IMR-90 (cell line): ENCODE data around the gene INPP5D. TPM values are rescaled to one million over a fixed set of nuclear protein-coding genes. Genes with fewer than 3 reads are reported as not detected.

Source experiments
- ATAC-seq: fragments of 200-7000 bp; cut with Tn5 transposase; 2 replicates; pipeline ENCODE4 v1.9.1; 2020; ENCODE audit warnings: low read depth, mild to moderate bottlenecking, moderate library complexity
- BruUV-seq: library from RNA; stranded (reverse); fragments of 400-500 nt; replicated peaks from 2 replicates; lab custom pipeline; 2021; lab: Mats Ljungman, UMichigan
- CTCF ChIA-PET: fragments of 300-600 bp; formaldehyde crosslinking; extraction: SDS; loops from one replicate; lab custom pipeline; 2021; ENCODE audit warnings: antibody characterized with exemption; lab: Yijun Ruan, JAX
- POLR2A ChIA-PET: fragments of 300-600 bp; sonication (Branson Sonifier 250); formaldehyde crosslinking; loops from one replicate; lab custom pipeline; 2022; ENCODE audit warnings: antibody characterized with exemption; ENCODE audit not compliant: unreplicated experiment; lab: Charles Lee
- DNase-seq: peaks from one replicate; pipeline ENCODE4 v3.0.0; 2013
- H2AFZ ChIP-seq: replicated peaks from 2 replicates; pipeline ENCODE3; 2013; ENCODE audit warnings: low read length, mild to moderate bottlenecking; ENCODE audit not compliant: poor library complexity
- H2AK5ac ChIP-seq: 2 replicates; pipeline ENCODE4 v1.6.1; 2013; ENCODE audit warnings: low read depth, low read length, inconsistent platforms
- H2AK9ac ChIP-seq: replicated peaks from 2 replicates; pipeline ENCODE3; 2013; ENCODE audit warnings: mild to moderate bottlenecking, low read depth, low read length, moderate library complexity; ENCODE audit not compliant: poor library complexity
- H2BK120ac ChIP-seq: 2 replicates; pipeline ENCODE4 v1.6.1; 2013; ENCODE audit warnings: low read depth, low read length, inconsistent platforms
- H2BK15ac ChIP-seq: 3 replicates; pipeline ENCODE4 v1.6.1; 2013; ENCODE audit warnings: low read depth, low read length, inconsistent platforms
- H2BK20ac ChIP-seq: 2 replicates; pipeline ENCODE4 v1.6.1; 2013; ENCODE audit warnings: low read depth, mild to moderate bottlenecking, inconsistent platforms, low read length, moderate library complexity
- H2BK5ac ChIP-seq: 2 replicates; pipeline ENCODE4 v1.6.1; 2013; ENCODE audit warnings: mild to moderate bottlenecking, low read depth, low read length, inconsistent platforms; ENCODE audit not compliant: poor library complexity, severe bottlenecking
- H3K14ac ChIP-seq: replicated peaks from 2 replicates; pipeline ENCODE4 v1.6.1; 2013; ENCODE audit warnings: low read depth, low read length, inconsistent platforms
- H3K18ac ChIP-seq: 2 replicates; pipeline ENCODE4 v1.6.1; 2013; ENCODE audit warnings: low read depth, low read length, control low read depth
- H3K23ac ChIP-seq: 2 replicates; pipeline ENCODE4 v1.6.1; 2013; ENCODE audit warnings: low read depth, low read length, inconsistent platforms
- H3K27ac ChIP-seq: 2 replicates; pipeline ENCODE4 v1.5.1; 2013; ENCODE audit warnings: mild to moderate bottlenecking, control low read depth, low read length; ENCODE audit not compliant: insufficient read depth
- H3K27me3 ChIP-seq: 2 replicates; pipeline ENCODE4 v1.6.1; 2013; ENCODE audit warnings: low read length; ENCODE audit not compliant: control insufficient read depth, insufficient read depth
- H3K36me3 ChIP-seq: 2 replicates; pipeline ENCODE4 v1.6.1; 2013; ENCODE audit warnings: low read length, mixed read lengths; ENCODE audit not compliant: control insufficient read depth, insufficient read depth
- H3K4ac ChIP-seq: 2 replicates; pipeline ENCODE4 v1.6.1; 2013; ENCODE audit warnings: low read depth, low read length, inconsistent platforms
- H3K4me1 ChIP-seq: 2 replicates; pipeline ENCODE4 v1.6.1; 2013; ENCODE audit warnings: low read length, mixed read lengths; ENCODE audit not compliant: control insufficient read depth, insufficient read depth
- H3K4me2 ChIP-seq: 2 replicates; pipeline ENCODE4 v1.6.1; 2013; ENCODE audit warnings: low read depth, mild to moderate bottlenecking, control low read depth, low read length, moderate library complexity
- H3K4me3 ChIP-seq: 2 replicates; pipeline ENCODE4 v1.5.1; 2013; ENCODE audit warnings: low read depth, mild to moderate bottlenecking, control low read depth, low read length, moderate library complexity; ENCODE audit not compliant: insufficient read depth
- H3K56ac ChIP-seq: 2 replicates; pipeline ENCODE4 v1.6.1; 2013; ENCODE audit warnings: low read length, inconsistent platforms; ENCODE audit not compliant: insufficient read depth; ENCODE audit errors: extremely low read depth
- H3K79me1 ChIP-seq, 2 experiments: 2 replicates each; pipeline ENCODE4 v1.6.1; 2013; ENCODE audit warnings: low read length in 2 of 2, inconsistent platforms in 1 of 2, low read depth in 1 of 2
- H3K9ac ChIP-seq: 2 replicates; pipeline ENCODE4 v1.6.1; 2013; ENCODE audit warnings: low read depth, low read length, control low read depth
- H3K9me1 ChIP-seq: 2 replicates; pipeline ENCODE4 v1.6.1; 2013; ENCODE audit warnings: low read length, inconsistent platforms; ENCODE audit not compliant: insufficient read depth
- H3K9me3 ChIP-seq: 2 replicates; pipeline ENCODE4 v1.6.1; 2013; ENCODE audit warnings: low read length; ENCODE audit not compliant: control insufficient read depth, insufficient read depth
- H4K20me1 ChIP-seq: 2 replicates; pipeline ENCODE4 v1.6.1; 2013; ENCODE audit warnings: low read length, inconsistent platforms; ENCODE audit not compliant: insufficient read depth
- H4K5ac ChIP-seq: 2 replicates; pipeline ENCODE4 v1.6.1; 2013; ENCODE audit warnings: mild to moderate bottlenecking, low read depth, low read length, control low read depth
- H4K8ac ChIP-seq, 2 experiments: 2 replicates each; pipeline ENCODE4 v1.6.1; 2013; ENCODE audit warnings: low read depth in 2 of 2, low read length in 2 of 2, control low read depth in 1 of 2, inconsistent platforms in 1 of 2
- H4K91ac ChIP-seq: 2 replicates; pipeline ENCODE4 v1.6.1; 2013; ENCODE audit warnings: low read depth, low read length, inconsistent platforms; ENCODE audit not compliant: insufficient read depth
- BHLHE40 ChIP-seq: fragments of 150-350 bp; IDR thresholded peaks from 2 replicates; pipeline ENCODE4 v1.6.1; 2016; ENCODE audit warnings: mild to moderate bottlenecking, low read depth, low read length
- CEBPB ChIP-seq: IDR thresholded peaks from 2 replicates; pipeline ENCODE4 v1.6.1; 2012; ENCODE audit warnings: low read depth, low read length, improper control_type of control experiment
- CHD1 ChIP-seq: IDR thresholded peaks from 2 replicates; pipeline ENCODE4 v1.6.1; 2012; ENCODE audit warnings: low read depth, low read length, improper control_type of control experiment
- FOS ChIP-seq: fragments of 150-350 bp; IDR thresholded peaks from 2 replicates; pipeline ENCODE4 v1.6.1; 2016; ENCODE audit warnings: low read depth, low read length
- MAZ ChIP-seq: IDR thresholded peaks from 2 replicates; pipeline ENCODE4 v1.6.1; 2012; ENCODE audit warnings: low read depth, mild to moderate bottlenecking, low read length, improper control_type of control experiment, moderate library complexity, borderline replicate concordance
- MXI1 ChIP-seq: IDR thresholded peaks from 2 replicates; pipeline ENCODE4 v1.6.1; 2012; ENCODE audit warnings: low read depth, mild to moderate bottlenecking, low read length, moderate library complexity, borderline replicate concordance
- NFE2L2 ChIP-seq: fragments of 150-350 bp; IDR thresholded peaks from 2 replicates; pipeline ENCODE4 v1.6.1; 2016; ENCODE audit warnings: low read depth, mild to moderate bottlenecking, low read length
- RCOR1 ChIP-seq: IDR thresholded peaks from 2 replicates; pipeline ENCODE4 v1.6.1; 2012; ENCODE audit warnings: mild to moderate bottlenecking, low read length, improper control_type of control experiment; ENCODE audit not compliant: insufficient replicate concordance
- RFX5 ChIP-seq: IDR thresholded peaks from 2 replicates; pipeline ENCODE4 v1.8.0; 2012; ENCODE audit warnings: low read depth, mild to moderate bottlenecking, low read length, moderate library complexity
- SMC3 ChIP-seq: fragments of 150-350 bp; IDR thresholded peaks from 2 replicates; pipeline ENCODE4 v1.6.1; 2016; ENCODE audit warnings: low read depth, mild to moderate bottlenecking, antibody characterized with exemption, low read length, moderate library complexity
- WGBS, 2 experiments: methylation state at CpG; one replicate each; pipeline versions ENCODE4 v1.1.5 to v1.1.7; 2013; ENCODE audit warnings: missing lambda C conversion rate in 2 of 2; ENCODE audit not compliant: insufficient read length in 1 of 2; ENCODE audit errors: extremely low coverage in 2 of 2; 5-methylcytosine and 5-hydroxymethylcytosine counted together
- dilution Hi-C: fragments of 300-500 bp; cut with HindIII; formaldehyde crosslinking; loops from one replicate; pipeline ENCODE4 v1.14.3; 2018; ENCODE audit warnings: low sequenced_read_pairs; ENCODE audit not compliant: unreplicated experiment
- in situ Hi-C: fragments of 300-500 bp; cut with MboI; formaldehyde crosslinking; loops from 3 replicates; pipeline ENCODE4 v1.14.3; 2019; ENCODE audit warnings: low sequenced_read_pairs, inconsistent platforms, mixed read lengths
- intact Hi-C: fragments of 100-400 bp; cut with micrococcal nuclease; formaldehyde crosslinking; loops from 2 replicates; pipeline ENCODE4 v1.10.0; 2022
- polyA plus RNA-seq, 3 experiments: library from polyadenylated mRNA; depleted of rRNA; stranded (reverse); fragments of >200 nt; gene quantifications; 2 replicates each; pipeline ENCODE4 v1.2.3, GENCODE V29; 2012; ENCODE audit warnings: low replicate concordance in 1 of 3
- total RNA-seq: library from RNA; depleted of rRNA; stranded (reverse); fragments of >200 nt; gene quantifications from 2 replicates; pipeline ENCODE4 v1.2.3, GENCODE V29; 2012
- TF ChIP-seq, protein P1 (sequence below): fragments of 150-350 bp; IDR thresholded peaks from 2 replicates; pipeline ENCODE4 v1.6.1; 2016; ENCODE audit warnings: low read depth, mild to moderate bottlenecking, low read length, moderate library complexity, borderline replicate concordance
- TF ChIP-seq, protein P2 (sequence below): conservative IDR thresholded peaks from 2 replicates; pipeline ENCODE4 v1.5.1; 2012; ENCODE audit warnings: mild to moderate bottlenecking, low read depth, low read length, improper control_type of control experiment
- TF ChIP-seq, protein P3 (sequence below): fragments of 150-350 bp; IDR thresholded peaks from 2 replicates; pipeline ENCODE4 v1.6.1; 2017; ENCODE audit warnings: mild to moderate bottlenecking, antibody characterized with exemption, low read length, low read depth

Gene INPP5D
- total and polyA plus RNA-seq, 2 of the 4 experiments (the other 2 are of a cell fraction), result 0.18 to 0.29 TPM

DNA sequence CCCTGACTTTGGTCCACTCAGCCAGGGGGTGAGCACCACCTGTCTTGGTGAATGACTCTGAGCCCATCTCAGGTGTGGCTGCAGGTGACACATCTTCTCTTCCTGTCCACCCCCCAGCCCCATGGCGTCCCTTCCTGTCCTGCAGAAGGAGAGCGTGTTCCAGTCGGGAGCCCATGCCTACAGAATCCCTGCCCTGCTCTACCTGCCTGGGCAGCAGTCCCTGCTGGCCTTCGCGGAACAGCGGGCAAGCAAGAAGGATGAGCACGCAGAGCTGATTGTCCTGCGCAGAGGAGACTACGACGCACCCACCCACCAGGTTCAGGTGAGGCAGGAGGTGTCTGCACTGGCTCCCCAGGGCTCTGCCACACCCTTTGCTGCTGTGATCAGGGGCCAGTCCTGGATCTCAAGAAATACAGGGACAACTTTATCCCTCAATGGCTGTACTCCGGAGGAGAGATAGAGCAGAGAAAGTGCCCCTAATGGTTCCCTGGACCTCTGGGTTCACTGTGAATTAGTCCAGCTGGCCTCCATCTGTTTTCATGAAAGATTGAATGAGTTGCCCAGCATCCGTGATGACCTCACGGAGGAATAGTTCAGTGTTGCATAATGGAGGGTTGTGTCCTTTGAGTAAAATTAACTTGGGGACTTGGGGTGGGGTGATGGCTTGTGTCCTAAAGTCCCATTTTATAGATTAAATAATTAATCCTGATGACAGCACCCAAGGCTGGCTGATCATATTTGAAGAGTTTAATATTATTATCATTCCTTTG lies 27.4 kb upstream of the INPP5D start, which contains the start of gene NEU2 (continued):
- no peak for TF ChIP-seq CEBPB

DNA sequence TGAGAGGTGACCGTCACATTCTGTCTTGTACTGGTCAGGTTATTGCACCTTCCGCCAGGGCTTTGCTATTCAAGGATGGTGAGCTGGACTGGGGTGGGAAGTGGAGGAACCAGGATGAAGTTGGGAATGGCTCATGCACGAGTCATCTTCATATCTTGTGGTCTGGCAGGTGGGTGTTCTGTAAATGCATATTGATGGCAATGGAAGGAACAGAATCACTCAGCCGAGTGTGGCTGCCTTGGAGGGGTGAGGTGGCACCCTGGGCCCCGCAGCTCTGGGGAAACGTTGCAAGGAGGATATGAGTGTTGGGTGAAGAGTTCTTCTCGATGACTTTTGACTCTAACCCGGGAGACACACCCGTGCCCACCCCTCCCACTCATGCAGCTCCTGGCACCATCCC lies 26.5 kb upstream of the INPP5D start:
- no peaks in the 10 kb centered on the region for H3K79me1 ChIP-seq
- ChIA-PET POLR2A (no interaction called here), CTCF (no interaction called here)
- H4K20me1 ChIP-seq, result no peaks in the 10 kb centered on the region
- no peak for ATAC-seq
- H3K36me3 ChIP-seq, result no peaks in the 10 kb centered on the region
- H3K4me2 ChIP-seq, result no peak overlapping the region
- H2BK20ac ChIP-seq, result no peak overlapping the region
- intact Hi-C loops, result no loop called here
- no peak overlapping the region for H3K4me3 ChIP-seq
- no TSS peak for BruUV-seq
- H3K9me1 ChIP-seq, result peaks cover 8% of the 10 kb centered on the region; the same call in 1 of the 2 replicates
- no peak overlapping the region for H4K8ac ChIP-seq
- DNase-seq, result peak; percentile 52
- no peak overlapping the region for H3K56ac ChIP-seq
- in situ Hi-C loops, result no loop called here
- peaks cover 4% of the 10 kb centered on the region; the same call in 1 of the 2 replicates for H3K9me3 ChIP-seq
- no peak overlapping the region for H3K27ac ChIP-seq
- no peak overlapping the region for H4K5ac ChIP-seq
- H3K4ac ChIP-seq, result no peak overlapping the region
- no CpG with 5 or more reads among the region's 9 CpGs for WGBS, 2 experiments
- no peak overlapping the region for H2BK15ac ChIP-seq
- no peak overlapping the region for H2AK5ac ChIP-seq
- no peak overlapping the region for H3K14ac ChIP-seq
- H3K9ac ChIP-seq, result no peak overlapping the region
- H3K27me3 ChIP-seq, result peaks cover 3% of the 10 kb centered on the region
- H3K4me1 ChIP-seq, result no peaks in the 10 kb centered on the region
- H2AK9ac ChIP-seq, result no peak overlapping the region
- no peak overlapping the region for H2AFZ ChIP-seq
- no peak overlapping the region for H4K91ac ChIP-seq
- dilution Hi-C loops, result no loop called here
- no peak overlapping the region for H2BK120ac ChIP-seq
- no peak overlapping the region for H3K23ac ChIP-seq
- H2BK5ac ChIP-seq, result no peak overlapping the region
- H3K18ac ChIP-seq, result no peak overlapping the region
- TF ChIP-seq, protein P1, sequence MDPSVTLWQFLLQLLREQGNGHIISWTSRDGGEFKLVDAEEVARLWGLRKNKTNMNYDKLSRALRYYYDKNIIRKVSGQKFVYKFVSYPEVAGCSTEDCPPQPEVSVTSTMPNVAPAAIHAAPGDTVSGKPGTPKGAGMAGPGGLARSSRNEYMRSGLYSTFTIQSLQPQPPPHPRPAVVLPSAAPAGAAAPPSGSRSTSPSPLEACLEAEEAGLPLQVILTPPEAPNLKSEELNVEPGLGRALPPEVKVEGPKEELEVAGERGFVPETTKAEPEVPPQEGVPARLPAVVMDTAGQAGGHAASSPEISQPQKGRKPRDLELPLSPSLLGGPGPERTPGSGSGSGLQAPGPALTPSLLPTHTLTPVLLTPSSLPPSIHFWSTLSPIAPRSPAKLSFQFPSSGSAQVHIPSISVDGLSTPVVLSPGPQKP, result no peak
- TF ChIP-seq RCOR1 (no peak), FOS (no peak), NFE2L2 (no peak), MAZ (no peak), SMC3 (no peak), MXI1 (no peak), BHLHE40 (no peak), RFX5 (no peak), CHD1 (no peak)
- TF ChIP-seq, protein P2, sequence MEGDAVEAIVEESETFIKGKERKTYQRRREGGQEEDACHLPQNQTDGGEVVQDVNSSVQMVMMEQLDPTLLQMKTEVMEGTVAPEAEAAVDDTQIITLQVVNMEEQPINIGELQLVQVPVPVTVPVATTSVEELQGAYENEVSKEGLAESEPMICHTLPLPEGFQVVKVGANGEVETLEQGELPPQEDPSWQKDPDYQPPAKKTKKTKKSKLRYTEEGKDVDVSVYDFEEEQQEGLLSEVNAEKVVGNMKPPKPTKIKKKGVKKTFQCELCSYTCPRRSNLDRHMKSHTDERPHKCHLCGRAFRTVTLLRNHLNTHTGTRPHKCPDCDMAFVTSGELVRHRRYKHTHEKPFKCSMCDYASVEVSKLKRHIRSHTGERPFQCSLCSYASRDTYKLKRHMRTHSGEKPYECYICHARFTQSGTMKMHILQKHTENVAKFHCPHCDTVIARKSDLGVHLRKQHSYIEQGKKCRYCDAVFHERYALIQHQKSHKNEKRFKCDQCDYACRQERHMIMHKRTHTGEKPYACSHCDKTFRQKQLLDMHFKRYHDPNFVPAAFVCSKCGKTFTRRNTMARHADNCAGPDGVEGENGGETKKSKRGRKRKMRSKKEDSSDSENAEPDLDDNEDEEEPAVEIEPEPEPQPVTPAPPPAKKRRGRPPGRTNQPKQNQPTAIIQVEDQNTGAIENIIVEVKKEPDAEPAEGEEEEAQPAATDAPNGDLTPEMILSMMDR, result no peak
- TF ChIP-seq, protein P3, sequence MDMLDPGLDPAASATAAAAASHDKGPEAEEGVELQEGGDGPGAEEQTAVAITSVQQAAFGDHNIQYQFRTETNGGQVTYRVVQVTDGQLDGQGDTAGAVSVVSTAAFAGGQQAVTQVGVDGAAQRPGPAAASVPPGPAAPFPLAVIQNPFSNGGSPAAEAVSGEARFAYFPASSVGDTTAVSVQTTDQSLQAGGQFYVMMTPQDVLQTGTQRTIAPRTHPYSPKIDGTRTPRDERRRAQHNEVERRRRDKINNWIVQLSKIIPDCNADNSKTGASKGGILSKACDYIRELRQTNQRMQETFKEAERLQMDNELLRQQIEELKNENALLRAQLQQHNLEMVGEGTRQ, result no peak
